ENCODE results near the gene CUBN.
"Not testable (repeated sequence)": the region's sequence is repeated elsewhere in the genome, so short reads cannot be mapped to it uniquely, and the experiment has no call there.

CUBN gene

DNA sequence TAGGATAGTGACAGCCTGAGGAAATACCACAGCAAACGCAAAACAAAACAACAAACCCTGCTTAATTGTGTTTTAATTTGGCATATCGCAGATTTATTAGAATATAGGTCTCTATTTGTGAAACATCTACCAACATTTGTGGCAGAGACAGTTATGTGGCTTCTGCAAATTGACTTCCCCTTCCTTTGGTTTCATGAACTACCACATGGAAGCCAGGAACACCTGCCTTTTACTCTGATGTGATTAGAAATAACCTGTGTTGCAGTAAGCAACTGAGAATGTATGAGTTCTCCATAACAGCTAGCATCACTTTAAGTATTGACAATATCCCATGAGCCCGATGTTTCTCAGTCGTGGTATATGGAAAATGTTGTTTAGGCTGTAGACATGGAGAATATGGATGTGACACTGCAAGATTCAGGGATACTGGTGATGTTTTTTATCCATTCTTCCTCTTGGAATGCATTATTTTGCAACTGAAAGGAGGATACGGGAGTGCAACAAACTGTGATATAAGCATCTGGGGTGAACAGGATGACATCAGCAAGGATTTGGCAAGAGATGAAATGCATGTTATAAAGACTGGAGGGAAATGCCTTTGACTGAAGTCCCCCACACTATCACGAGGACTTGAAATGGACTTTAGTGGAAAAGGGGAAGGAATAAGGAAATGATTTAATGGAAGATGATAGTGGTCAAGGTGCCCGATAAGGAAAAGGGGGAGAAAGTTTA lies 95.9 kb downstream of the CUBN start:
- no peak for DNase-seq

DNA sequence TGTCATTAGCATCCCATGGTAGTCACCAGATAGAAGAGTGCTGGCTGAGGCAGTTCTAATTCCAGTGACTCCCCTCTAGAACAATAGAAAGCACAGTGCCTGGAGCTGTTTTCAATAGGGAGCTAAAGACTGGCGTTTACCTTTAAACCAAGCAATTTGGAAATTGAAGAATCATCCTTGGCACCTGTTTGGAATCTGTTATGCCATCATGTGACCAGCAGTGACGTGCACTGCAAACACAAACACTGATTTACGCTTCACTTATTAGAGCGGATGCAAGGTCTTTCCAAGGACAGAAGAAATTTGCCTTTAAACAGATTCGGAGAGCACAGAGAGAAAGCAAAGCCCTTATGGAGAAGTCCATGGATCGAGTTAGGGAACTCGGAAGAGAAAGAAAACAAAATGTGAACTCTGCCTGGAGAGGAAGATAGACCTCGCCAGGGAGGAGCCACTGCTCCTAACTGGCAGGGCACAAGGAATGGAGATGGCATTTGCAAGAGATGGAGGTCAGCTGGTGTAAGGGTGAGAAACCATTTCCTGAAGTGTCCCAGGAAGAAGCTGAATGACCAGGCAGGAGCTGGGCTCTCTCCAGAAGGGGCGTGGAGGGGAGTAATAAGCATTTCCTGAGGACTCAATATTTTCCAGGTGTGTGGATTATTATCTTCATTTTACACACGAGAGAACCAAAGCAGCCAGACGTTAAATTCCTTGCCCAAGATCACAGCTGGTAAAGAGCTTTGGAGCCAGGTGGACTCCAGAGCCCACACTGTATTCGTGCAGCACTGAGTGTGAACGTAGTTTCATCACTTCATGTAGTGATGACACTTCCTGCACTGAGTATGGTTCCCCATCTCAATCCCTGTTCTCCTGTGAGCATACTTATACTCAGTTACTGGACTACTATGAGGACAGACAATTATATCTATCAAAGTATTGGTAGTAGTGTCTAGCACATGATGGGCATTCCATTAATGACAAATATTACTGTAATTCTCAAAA lies 97.7 kb downstream of the CUBN start:
- no peak for DNase-seq

DNA sequence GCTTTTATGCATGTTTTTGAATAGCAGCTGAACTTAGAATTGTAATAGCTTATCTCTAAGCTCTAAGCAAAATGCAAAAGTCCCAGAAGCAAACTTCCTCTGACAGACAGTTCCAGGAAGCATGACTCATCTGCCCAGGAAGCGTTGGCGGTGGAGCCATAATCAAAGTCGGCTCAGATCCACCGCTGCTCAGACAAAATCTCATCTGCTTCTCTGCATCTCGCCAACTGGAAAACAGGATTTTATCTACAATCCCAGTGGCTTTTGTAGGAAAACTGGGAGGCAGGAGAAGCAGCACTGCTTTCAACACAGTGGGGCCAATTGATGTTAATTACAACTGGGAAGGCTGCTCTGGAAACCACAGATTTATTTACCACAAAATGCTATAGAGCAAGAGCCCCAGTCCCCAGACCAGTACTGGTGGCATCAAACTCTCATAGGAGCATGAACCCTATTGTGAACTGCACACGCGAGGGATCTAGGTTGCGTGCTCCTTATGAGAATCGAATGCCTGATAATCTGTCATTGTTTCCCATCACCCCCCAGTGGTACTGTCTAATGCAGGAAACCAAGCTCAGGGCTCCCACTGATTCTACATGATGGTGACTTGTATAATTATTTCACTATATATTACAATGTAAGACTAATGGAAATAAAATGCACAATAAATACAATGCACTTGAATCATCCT lies 99.9 kb downstream of the CUBN start:
- DNase-seq = peak; percentile 24 to 49 (median 30)

DNA sequence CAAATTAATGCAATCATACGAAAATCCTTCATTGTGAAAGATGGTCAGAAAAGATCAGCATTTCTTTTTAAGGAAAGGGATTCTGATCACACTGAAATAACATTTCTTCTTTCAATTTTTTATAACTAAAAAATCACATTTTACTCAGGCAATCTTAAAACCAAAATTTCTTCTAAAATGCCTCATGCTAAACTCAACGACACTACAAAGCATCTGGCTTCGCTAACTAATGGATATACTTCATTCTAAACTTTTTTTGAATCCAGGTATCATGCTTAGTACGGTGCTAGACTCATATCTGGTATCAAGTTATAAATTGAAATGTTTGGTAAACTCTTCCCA lies 100.4 kb downstream of the CUBN start:
- no peak for DNase-seq

DNA sequence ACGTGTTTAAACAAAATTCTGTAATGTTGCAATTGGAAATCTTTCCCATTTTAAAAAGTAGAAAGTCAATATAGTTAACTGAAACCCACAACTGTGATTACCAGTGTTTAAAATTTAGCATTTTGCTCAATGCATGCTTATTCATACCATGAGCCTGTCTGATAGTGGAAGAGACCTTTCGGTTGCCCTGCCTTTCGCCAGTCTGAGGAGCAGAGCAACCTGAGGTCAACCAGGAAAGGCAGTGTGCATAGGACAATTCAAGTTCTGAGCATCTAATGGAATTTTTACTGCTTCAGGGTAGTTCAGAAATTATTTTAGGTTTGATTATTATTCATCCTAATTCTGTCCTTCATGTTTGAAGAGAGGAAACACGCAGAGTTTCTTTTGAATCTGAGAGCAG lies 100.8 kb downstream of the CUBN start:
- DNase-seq = no peak

DNA sequence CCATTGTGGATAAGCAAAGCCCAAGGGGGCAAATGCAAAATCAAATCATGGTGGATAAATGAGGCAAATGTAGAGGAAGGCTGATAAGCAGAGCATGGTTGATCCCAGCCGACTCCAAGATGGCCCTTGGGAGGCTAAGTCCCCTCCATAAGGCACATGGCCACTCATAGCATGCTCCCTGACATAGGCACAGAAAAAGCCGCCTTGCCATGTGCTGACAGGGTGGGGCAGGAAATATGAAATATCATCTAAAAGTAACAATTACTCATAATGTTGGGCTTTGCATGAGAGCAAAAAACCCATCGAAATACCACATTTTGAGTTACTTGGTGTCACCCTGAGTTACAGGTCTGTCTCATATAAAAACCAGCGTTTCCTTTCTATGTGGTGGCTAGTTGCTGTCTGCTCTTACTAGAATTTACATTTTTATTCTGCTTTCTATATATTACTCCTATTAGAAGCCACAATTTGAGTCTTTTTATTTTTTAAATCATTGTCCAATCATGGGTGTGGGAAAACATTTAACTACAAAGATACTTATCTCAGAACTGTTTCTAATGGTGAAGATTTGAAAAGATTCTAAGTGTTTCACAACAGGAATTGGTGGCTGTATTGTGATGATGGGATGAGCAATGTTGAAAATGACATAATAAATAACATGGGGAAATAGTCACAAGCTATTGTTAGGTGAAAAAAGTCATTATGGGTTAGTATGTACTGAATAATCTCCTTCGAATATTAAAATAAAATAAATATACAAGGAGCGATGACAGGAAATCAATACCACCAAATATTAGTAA lies 102.7 kb downstream of the CUBN start:
- peak in 3 of 4 experiments; percentile 8 to 40 (median 35) for DNase-seq

DNA sequence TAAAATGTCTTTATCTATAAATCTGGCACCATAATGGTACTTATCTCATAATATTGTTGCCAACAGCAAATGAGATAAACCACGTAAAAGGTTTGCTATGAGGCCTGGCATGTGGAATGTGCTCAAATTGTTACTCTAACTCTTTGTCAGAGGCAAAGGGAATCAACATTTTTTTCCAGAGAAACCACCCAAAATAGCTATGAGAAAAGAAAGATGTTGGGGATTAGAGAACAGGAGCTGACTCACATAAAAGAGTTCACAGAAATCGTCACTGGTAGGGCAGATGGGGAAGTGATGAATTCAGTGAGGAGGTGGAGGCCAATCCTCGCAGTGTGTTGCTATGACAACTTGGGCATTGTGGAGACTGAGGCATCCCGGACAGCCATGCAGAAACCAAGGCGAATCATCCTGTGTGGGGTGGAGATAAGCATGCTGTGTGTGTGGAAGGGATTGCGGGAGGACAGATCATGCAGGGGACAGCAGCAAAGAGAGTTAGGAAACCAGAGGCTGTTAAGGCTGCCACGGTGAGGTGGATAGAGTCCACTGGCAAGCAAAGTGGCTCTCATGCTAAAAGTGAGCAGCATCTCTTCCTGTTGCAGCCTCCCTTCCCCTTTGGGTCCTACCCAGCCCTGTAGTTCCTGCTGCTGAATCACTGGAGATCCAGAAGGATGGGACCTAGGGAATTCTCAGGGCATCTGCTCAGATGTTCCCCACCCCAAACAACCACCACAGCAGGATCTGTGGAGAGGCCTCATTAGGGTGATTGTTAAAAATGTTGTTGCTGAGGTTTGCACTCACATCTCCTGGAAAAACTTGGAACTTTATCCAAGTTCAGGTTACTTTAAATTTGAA lies 103.9 kb downstream of the CUBN start:
- DNase-seq = peak in 1 of 4 experiments; percentile 14

DNA sequence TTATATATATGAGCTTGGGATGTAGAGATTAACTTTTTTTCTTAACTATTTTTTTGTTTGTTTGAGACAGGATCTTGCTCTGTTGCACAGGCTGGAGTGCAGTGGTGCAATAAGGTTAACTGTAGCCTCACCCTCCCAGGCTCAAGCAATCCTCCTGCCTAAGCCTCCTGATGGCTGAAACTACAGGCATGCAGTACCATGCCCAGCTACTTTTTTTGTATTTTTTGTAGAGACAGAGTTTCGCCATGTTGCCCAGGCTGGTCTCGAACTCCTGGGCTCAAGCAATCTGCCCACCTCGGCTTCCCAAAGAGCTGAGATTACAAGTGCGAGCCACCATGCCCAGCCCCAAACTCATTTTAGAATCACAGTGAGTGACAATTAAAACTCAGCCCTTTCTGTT lies 105.2 kb downstream of the CUBN start:
- DNase-seq = no peak

DNA sequence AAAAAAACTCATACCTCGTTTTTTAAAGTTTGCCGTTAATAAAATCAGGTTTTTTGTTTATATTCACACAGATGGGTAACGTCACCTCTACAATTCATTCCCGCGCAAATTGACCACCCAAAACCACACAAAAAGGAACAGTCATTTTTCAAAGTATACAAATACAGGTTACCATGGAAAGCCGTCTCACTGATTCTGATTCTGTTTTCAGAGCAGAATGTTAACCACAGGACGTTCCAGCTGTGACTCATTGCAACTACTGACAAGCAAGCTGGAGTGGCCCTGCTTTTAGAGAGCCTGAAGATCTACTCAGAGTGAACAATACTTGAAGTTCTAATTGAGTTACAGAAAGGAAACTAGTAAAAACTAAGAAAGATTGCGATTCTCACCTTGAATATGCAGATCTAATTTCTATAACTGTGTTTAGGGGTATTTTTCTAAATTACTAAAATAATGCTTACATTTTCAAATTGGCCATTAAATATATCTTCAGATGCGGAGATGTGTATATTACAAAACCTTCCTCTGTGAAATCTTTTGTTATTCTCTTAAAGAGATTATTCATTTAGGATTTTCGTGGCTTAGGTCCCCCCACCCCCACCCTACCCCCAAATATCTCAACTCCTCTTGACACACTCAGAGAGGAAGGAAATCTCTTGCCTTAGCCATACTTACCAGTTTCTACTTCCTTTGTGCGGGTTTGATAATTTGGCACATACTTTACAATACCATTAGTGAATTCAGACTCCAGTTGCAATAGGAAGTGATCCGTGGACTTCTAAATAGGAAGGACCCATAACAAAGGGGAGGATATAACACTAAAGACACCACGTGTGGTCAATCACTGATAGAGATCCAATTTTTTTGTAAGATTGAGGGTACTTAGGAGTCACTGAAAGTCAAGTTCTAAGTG lies 106.0 kb downstream of the CUBN start:
- DNase-seq = peak in 2 of 4 experiments; percentile 26 to 44

DNA sequence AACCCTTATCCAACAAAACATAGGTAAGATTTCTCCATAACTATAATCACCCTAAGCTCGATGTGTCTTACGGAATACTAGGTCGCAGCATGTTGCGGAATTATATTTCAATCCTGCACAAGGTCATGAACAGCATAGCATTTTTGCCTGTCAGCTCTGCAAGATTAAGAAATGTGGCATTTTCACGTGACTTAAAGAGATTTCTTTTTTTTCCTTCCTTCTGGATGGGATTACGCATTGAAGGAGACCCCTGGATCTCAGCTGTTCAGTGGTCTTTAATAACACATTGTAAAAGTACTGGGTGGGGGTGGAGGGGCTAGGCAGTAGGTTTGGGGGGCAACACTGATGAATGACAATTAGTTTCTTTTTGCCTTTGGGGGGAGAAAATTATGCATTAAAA lies 106.7 kb downstream of the CUBN start:
- no peak for DNase-seq

DNA sequence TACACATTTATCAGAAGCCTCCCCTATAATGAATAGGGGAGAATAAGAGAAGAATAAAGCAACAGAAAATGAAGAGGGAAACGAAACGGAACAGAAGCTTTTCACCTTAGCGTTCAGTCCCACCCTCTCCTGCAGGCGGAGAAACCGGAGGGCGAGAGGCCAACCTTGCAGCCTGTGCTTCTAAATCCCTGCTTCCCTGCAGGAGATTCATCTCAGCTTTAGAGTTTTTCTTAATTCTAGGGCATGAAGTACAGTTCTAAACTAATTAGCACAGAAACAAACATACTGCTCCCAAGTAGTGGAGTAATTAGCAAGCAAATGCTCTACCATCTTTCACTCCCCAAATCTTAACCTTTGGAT lies 107.2 kb downstream of the CUBN start:
- no peak for DNase-seq

DNA sequence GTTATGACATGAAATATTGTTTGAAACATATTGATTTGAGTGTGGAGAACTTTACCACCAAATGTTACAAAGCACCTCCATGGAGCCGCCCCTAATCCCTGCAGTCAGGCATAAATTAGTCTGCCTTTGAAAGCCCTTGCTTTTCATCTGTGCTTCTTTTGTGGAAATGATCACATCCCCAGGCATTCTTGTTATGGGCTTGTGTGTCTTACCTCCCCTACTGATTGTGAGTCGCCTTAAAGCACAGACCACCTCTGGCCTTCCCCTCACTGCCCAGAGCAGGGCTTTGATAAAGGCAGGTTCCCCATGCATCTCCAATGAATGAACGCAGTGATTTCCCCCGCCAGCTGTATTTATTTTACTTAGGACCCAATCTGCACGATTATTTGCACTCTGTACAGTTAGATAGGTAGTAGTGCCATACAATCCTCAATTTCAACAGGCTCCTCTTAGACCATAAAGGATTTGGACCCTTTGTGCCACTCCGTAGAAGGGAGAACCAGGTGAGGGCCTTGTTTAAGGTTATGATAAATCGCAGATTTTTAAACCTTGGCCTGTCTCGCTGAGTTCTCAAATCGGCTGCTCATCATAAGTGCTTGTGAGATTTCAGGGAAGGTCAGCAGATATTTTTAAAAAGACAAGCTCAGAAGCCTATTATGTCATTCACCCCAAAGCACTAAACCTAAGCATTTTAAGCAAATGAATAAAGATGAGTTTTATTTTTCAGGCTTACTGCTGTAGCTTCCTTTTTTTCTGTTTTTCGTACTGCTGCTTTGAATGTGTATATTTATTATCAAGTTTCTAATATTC lies 107.8 kb downstream of the CUBN start:
- DNase-seq = no peak

DNA sequence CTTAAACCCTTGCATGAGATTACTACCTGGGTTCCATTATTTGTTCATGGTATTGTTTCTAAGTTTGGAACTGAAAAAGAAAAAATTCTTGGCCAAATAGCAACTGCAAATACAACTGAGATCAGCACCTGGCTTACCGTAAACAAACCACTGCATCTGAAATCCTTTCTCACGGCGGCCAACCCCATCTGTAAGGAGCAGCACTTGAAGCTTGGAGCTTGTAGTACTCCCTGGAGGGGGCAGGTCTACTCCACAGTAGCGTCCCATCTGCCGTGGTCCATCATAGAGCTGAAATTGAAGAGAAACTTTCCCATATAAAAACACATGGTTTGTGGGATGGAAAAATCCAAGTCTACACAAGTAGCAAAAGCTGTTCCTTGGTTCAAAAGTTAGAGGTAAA lies 109.9 kb downstream of the CUBN start:
- DNase-seq = no peak

DNA sequence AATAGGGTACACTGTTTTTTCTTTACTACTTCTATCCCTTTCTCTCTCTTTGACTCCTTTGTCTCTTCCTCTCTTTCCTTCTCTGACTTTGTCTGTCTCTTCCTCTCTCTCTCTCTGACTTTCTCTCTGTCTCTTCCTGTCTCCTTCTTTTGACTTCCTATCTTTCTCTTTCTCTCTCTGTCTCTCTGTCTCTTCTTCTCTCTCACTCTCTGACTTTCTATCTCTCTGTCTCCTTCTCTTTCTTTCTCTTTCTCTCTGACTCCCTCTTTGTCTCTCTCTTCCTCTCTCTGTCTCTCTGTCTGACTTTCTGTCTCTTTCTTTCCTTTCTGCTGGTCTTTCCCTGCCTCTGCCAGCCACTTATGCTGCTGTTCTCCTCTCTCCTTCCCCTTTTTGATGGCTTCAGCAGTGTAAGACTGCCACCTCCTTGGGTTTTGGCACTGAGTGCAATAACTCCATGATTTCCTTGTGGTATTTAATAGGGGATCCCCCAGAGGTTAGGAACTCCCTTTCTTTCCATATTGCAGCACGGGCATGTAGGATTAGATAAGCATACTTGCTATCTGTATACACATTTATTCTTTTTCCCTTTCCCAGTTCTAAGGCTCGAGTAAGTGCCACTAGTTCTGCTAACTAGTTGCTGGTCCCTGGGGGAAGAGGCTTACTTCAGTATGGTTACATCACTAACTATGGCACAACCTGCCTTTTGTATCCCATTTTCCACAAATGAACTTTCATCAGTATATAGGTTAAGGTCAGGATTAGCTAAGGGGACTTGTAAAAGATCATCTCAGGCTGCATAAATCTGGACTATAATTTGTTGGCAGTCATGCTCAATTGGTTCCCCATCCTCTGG lies 116.3 kb downstream of the CUBN start:
- not testable (repeated sequence) for DNase-seq

DNA sequence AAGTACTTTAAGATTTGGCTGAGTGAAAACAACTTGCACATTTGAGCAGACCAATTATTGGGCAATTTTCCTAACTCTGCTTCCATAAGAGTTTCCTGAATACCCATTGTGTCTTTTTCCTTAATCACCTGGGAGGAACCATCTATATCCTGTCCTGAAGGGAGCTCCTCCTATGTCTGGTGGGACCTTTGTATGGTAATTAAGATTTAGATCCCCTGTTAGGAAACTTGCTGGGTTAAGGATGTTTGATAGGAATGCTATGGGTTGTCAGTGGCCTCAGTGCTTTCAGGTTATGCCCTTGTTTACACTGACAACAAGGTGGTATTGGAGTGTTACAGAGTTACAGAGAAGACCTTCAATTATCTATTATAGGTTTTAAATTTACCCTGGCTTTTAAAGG lies 116.9 kb downstream of the CUBN start:
- DNase-seq = not testable (repeated sequence)

DNA sequence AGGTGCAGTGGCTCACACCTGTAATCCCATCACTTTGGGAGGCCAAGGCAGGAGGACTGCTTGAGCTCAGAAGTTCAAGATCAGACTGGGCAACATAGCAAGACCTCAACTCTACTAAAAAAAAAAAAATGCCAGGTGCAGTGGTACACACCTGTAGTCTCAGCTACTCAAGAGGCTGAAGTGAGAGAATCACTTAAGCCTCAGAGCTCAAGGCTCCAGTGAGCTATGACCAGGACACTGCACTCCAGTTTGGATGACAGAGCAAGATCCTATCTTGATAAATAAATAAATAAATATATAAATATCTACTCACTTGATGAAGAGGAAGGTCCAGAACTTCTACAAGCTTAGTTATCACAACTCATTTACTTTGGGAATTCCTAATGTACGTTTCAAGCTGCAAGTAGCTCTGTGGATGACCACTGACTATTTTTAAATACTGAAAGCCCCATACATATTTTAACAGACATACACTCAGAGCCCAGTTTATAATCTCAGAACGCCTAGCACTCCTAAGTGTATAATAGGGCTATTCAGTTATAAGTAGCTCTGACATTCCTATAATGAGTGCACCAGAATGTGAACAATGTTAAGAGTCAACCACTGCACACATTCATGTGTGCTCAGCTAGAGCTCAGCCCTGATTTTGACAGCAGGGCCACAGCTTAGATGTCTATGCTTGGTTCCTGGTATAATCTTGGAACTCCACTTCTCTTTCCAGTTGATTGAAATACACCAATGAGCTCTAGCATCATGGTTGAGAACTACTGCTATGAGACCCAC lies 119.1 kb downstream of the CUBN start:
- DNase-seq = no peak

DNA sequence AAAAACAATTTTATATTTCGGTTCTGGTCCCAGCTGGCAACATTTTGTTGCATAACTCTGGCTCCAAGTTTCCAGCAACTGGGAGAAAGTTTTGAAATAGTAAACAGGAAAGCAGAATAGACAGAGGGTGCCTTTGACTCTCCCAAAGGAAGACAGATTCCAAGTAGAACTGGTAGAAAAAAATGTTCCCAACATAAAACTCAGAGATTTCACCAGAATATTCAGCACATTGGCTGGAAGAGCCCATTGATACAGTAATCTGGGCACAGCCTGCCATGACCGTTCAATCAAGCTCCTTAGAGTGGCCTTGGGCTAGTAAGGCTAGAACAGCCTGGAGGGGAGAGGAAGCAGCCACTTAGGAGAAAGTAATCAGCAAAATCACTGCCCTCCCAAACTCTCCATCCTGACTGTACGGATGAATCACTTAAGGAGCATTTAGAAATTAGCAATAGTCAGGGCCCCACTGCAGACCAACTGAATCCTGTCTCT lies 120.4 kb downstream of the CUBN start:
- no peak for DNase-seq

DNA sequence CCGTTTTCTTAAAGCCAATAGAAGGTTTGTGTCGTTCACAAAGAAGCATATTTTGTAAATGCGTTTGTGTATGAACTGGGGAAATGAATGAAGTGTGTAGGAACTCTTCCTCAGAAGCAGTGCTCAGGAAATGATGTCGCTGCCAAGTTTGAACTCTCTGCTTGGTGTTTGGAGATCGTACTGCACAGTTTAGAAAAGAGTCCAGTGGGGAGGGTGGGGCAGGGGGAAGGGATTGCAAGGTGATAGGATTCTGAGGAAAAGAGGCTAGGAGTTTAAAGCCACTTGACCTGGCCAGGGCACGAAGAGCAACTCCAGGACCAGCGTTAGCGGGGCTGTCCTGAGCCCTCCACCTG lies 122.2 kb downstream of the CUBN start:
- no peak for DNase-seq

Measured in activated naive CD4-positive, alpha-beta T cell (primary cell).